GM12892 (cell line): ENCODE data around the gene CD96. TPM values are rescaled to one million over a fixed set of nuclear protein-coding genes. Genes with fewer than 3 reads are reported as not detected.
"Not testable (repeated sequence)": the region's sequence is repeated elsewhere in the genome, so short reads cannot be mapped to it uniquely, and the experiment has no call there.

ENCODE experiments used
- DNase-seq: peaks from one replicate; pipeline ENCODE4 v3.0.0; 2011; ENCODE audit not compliant: insufficient read length
- FAIRE-seq: peaks from 2 replicates; lab custom pipeline; 2011; peaks lifted over from hg19 to GRCh38; lab: Jason Lieb, UNC
- POLR2A ChIP-seq: IDR thresholded peaks from 2 replicates; pipeline ENCODE4 v1.6.1; 2011; ENCODE audit warnings: low read depth, low read length, control low read depth
- POLR2AphosphoS5 ChIP-seq: IDR thresholded peaks from 2 replicates; pipeline ENCODE4 v1.6.1; 2011; ENCODE audit warnings: low read depth, low read length, control low read depth
- TAF1 ChIP-seq: IDR thresholded peaks from 2 replicates; pipeline ENCODE4 v1.6.1; 2011; ENCODE audit warnings: low read depth, mild to moderate bottlenecking, control low read depth, low read length, borderline replicate concordance
- polyA plus RNA-seq: library from polyadenylated mRNA; unstranded; fragments of >200 nt; gene quantifications from one replicate; pipeline ENCODE4 v1.2.1, GENCODE V29; 2012; ENCODE audit warnings: missing spikeins, inconsistent platforms; ENCODE audit not compliant: missing spikeins

Gene CD96, protein sequence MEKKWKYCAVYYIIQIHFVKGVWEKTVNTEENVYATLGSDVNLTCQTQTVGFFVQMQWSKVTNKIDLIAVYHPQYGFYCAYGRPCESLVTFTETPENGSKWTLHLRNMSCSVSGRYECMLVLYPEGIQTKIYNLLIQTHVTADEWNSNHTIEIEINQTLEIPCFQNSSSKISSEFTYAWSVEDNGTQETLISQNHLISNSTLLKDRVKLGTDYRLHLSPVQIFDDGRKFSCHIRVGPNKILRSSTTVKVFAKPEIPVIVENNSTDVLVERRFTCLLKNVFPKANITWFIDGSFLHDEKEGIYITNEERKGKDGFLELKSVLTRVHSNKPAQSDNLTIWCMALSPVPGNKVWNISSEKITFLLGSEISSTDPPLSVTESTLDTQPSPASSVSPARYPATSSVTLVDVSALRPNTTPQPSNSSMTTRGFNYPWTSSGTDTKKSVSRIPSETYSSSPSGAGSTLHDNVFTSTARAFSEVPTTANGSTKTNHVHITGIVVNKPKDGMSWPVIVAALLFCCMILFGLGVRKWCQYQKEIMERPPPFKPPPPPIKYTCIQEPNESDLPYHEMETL
- 3.0 TPM for polyA plus RNA-seq

DNA sequence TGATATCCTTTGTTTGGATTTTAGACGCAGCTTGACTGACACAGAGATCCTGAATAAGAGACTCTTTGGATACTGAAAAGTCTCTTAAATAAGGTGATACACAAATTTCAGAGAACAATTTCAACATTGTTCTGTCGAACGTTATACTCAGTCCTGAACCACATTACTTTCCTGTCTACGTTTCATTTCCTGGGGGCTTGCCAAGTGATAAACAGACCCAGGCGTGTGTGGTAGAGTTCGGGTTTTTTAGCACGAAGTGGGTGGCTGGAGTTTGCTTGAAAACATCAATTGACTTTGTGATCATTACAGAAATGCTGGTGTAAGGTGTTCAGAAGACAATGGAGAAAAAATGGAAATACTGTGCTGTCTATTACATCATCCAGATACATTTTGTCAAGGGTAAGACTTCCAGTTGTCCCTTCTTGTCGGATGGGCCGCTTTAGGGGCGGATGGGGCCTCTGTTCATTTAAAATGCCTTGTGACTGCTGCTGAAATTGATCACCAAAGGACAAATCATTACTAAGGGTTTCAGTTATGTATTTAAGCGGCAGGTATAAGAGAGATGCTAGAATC lies at the start of gene CD96:
TSS of gene CD96 (plus strand) at position 287 of the 573 bp plus-strand sequence. CDS start at position 339, 52 bp downstream.
- no peak for FAIRE-seq
- DNase-seq: no peak
- no peak for TF ChIP-seq POLR2A
- no peak for TF ChIP-seq TAF1
- no peak for TF ChIP-seq POLR2AphosphoS5

DNA sequence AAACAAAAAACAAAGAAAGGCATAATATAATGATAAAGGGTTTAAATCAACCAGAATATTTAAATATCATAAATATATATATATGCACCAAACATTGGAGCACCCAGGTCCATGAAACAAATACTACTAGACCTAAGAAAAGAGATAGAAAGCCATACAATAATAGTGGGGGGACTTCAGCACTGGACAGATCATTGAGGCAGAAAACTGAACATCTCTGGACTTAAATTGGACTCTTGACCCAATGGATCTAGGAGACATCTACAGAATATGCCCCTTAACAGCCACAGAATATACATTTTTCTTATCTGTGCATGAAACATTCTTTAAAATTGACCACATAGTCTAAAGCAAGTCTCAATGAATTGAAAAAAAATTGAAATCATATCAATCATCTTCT lies 48.7 kb upstream of the CD96 start:
- no peak for DNase-seq
- TF ChIP-seq POLR2AphosphoS5: no peak
- TF ChIP-seq TAF1: no peak
- no peak for TF ChIP-seq POLR2A
- FAIRE-seq: no peak

DNA sequence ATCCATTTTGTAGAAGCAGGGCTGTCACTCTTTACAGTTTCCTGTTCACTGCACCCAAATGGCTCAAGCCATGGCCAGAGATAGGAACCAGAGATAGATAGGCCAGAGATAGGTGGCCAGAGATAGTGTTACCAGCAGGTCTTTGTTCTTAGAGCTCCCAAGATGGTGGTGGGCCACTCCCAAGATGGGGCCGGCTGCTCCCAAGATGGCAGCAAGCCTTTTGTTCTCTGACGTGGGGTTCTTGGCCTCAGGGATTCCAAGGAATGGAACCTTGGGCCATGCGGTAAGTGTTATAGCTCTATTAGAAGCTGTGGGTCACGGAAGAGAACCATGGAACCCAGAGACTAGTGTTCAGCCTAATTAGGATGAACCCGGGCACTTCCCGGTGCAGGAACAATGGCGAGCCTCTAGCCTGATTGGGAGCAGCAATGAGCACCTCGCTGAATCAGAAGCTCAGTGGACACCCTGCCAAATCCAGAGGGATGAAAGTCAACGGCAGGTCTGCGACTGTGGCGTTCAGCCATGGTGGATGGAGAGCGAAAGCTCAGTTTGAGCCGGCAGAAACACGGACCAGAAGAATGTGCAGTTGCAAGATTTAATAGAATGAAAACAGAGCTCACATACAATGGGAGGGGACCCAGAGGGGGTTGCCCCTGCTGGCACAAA lies 45.0 kb upstream of the CD96 start:
- no peak for DNase-seq
- no peak for TF ChIP-seq POLR2A
- FAIRE-seq: no peak

DNA sequence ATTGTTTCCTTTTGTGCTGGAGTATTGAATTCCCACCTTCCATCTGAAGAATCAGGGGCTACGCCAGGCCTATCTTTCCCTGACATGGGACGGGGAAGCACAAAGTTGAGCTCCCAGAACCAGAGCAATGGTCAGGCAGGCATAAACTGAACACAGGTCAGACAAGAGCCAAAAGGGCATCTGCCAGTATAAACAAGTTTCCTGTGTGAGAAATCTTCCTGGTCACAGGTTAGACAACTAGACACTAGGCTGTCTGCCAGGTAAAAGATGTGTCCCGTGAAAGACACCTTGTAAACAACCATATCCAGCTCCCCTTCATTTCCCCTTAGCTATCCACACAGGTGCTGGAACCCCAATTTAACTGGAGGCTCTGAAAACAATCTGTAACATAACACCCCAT lies 44.0 kb upstream of the CD96 start:
- DNase-seq (no peak), FAIRE-seq (no peak)
- TF ChIP-seq POLR2AphosphoS5 (no peak), TAF1 (no peak), POLR2A (no peak)

DNA sequence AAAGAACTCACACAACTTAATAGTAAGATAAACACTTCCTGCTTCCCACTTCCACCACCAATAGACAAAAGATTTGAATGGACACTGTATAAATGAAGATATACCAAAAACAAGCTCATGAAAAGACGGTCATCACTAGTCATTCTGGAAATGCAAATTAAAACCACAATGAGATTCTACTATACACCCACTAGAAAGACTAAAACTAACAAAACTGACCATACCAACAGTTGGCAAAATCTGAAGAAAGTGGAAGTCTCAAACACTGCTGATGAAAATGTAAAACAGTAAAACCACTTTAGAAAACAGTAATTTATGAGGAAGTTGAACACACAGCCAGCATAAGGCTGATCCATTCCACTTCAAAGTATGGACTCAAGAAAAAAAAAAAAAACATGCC lies 35.6 kb upstream of the CD96 start:
- DNase-seq: no peak
- FAIRE-seq: peak; percentile 40
- TF ChIP-seq POLR2A (no peak), POLR2AphosphoS5 (no peak), TAF1 (no peak)

GRCh38 chr3:111509308-111509707 lies 32.7 kb upstream of the CD96 start:
- DNase-seq: no peak
- TF ChIP-seq TAF1 (no peak), POLR2A (no peak), POLR2AphosphoS5 (no peak)
- no peak for FAIRE-seq

- no peak for DNase-seq
- TF ChIP-seq POLR2A: no peak
- TF ChIP-seq TAF1: no peak
- TF ChIP-seq POLR2AphosphoS5: no peak
- FAIRE-seq: no peak
Measured at GRCh38 chr3:111517801-111518200, 24.2 kb upstream of the CD96 start.

GRCh38 chr3:111519178-111519855 lies 22.7 kb upstream of the CD96 start:
- FAIRE-seq (no peak), DNase-seq (no peak)
- TF ChIP-seq TAF1: no peak
- no peak for TF ChIP-seq POLR2A
- no peak for TF ChIP-seq POLR2AphosphoS5

- TF ChIP-seq POLR2AphosphoS5 (no peak), POLR2A (no peak), TAF1 (no peak)
- no peak for DNase-seq
- FAIRE-seq: no peak
Measured at GRCh38 chr3:111521891-111522290, 20.1 kb upstream of the CD96 start.

GRCh38 chr3:111524486-111524885 lies 17.5 kb upstream of the CD96 start:
- DNase-seq, FAIRE-seq: not testable (repeated sequence)

DNA sequence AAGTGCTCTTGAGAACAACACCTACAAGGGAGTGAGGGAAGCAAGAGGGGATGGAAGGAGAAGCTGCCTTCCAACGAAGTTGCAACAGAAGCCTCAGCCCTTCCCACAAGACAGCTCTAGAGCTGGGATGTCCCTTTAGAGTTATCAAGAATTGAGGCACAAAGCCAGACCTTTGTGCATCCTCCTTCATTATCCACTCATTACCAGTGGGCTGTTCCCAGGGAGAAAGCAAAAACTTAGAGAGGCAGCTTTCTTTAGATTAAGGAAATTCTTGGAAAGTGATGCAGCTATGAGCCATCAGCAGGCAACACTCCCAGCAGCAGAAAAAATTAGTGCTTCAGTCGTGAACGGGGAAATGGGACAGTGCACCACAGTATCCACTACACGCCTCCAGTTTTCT lies 10.6 kb upstream of the CD96 start:
- DNase-seq (no peak), FAIRE-seq (no peak)
- TF ChIP-seq POLR2A (no peak), POLR2AphosphoS5 (no peak), TAF1 (no peak)
